Lower leg skin (tissue), 4 donors: Measurements from ENCODE around the gene ACOXL. TPM values are rescaled to one million over a fixed set of nuclear protein-coding genes. Genes with fewer than 3 reads are reported as not detected.

ENCODE experiments used
- DNase-seq, 2 donors: peaks; one replicate each; pipeline ENCODE4 v3.0.0-alpha.2; 2019; ENCODE audit warnings: low spot score in 2 of 2
- H3K4me3 ChIP-seq: fragments of 200-600 bp; sonication (generic); 2 replicates; pipeline ENCODE4 v1.5.1; 2017; ENCODE audit warnings: mild to moderate bottlenecking, low read depth; ENCODE audit not compliant: poor library complexity, severe bottlenecking
- POLR2A ChIP-seq, 2 donors: fragments of 450-650 bp; IDR thresholded peaks; one replicate each; pipeline ENCODE4 v1.6.1; 2016 to 2017; ENCODE audit warnings: antibody characterized with exemption in 2 of 2, mild to moderate bottlenecking in 1 of 2, moderate library complexity in 1 of 2
- WGBS, 2 donors: methylation state at CpG; one replicate each; pipeline ENCODE4 v1.1.5; 2018; 5-methylcytosine and 5-hydroxymethylcytosine counted together
- intact Hi-C: fragments of 100-400 bp; cut with DNase I; formaldehyde crosslinking; loops from one replicate; pipeline ENCODE4 v1.15.0; 2023; ENCODE audit warnings: low total_unique reads
- total RNA-seq, 4 donors: library from RNA; depleted of rRNA; stranded (reverse); fragments of >200 nt; gene quantifications; one replicate each; pipeline ENCODE4 v1.1.0, GENCODE V29; 2016
- TF ChIP-seq, protein P1 (sequence below), 3 donors: fragments of 450-650 bp; IDR thresholded peaks; one replicate each; pipeline ENCODE4 v1.5.1; 2016; ENCODE audit warnings: antibody characterized with exemption in 3 of 3, mild to moderate bottlenecking in 3 of 3, moderate library complexity in 2 of 3

ACOXL gene
- total RNA-seq, 4 donors from 2014 or later: not detected

DNA sequence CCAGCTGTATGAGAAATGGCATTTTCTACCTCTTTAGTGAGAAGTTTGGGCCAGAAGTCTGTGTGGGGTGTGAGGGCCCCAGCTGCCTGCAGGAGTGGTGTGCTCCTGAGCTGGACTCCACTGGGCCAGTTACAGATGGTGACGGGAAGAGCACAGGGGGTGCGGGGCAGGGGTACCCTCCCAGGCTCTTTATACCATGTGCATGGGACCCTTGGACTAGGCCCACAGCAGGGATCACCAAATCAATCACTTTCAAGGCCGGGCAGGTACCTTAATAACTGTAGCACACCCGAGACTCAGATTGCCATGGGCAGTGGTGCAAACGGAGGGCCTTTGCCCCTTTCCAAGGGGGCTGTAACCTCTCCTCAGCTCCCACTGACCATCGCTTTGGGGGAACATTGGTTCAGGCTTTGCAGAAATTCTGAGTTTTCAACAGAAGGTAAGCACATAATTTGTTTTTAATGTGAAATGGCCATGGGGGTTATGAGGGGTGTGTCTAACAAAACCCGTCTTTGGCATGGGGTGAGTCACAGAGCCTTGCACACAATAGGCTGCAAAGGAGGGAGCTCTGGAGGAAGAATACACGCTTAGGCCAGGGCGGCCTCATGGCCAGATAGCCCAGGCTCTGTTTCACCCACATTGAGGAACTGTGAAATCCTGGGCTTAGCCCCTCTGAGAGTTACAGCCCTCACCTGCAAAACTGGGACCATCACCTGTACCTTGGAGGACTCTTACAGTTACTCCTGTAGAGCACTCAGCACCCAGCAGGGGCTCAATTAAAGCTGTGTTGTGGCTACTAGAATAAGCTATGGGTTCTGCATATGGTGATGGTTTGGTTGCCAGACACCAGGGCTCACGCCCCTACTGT lies 247.3 kb downstream of the ACOXL start:
- DNase-seq: no peak
- H3K4me3 ChIP-seq: no peak overlapping the region
- no peak for TF ChIP-seq POLR2A (IDR thresholded peaks at IDR 0.05)
- TF ChIP-seq, protein P1, sequence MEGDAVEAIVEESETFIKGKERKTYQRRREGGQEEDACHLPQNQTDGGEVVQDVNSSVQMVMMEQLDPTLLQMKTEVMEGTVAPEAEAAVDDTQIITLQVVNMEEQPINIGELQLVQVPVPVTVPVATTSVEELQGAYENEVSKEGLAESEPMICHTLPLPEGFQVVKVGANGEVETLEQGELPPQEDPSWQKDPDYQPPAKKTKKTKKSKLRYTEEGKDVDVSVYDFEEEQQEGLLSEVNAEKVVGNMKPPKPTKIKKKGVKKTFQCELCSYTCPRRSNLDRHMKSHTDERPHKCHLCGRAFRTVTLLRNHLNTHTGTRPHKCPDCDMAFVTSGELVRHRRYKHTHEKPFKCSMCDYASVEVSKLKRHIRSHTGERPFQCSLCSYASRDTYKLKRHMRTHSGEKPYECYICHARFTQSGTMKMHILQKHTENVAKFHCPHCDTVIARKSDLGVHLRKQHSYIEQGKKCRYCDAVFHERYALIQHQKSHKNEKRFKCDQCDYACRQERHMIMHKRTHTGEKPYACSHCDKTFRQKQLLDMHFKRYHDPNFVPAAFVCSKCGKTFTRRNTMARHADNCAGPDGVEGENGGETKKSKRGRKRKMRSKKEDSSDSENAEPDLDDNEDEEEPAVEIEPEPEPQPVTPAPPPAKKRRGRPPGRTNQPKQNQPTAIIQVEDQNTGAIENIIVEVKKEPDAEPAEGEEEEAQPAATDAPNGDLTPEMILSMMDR (IDR thresholded peaks at IDR 0.05): no peak
- intact Hi-C loops: loop anchor here (2.0 kb wide), 1 partner anchor 213 kb away; no protein-coding TSS in a partner anchor
- WGBS, 2 donors: 90% methylated on average over 8 to 10 of the region's 10 CpGs

DNA sequence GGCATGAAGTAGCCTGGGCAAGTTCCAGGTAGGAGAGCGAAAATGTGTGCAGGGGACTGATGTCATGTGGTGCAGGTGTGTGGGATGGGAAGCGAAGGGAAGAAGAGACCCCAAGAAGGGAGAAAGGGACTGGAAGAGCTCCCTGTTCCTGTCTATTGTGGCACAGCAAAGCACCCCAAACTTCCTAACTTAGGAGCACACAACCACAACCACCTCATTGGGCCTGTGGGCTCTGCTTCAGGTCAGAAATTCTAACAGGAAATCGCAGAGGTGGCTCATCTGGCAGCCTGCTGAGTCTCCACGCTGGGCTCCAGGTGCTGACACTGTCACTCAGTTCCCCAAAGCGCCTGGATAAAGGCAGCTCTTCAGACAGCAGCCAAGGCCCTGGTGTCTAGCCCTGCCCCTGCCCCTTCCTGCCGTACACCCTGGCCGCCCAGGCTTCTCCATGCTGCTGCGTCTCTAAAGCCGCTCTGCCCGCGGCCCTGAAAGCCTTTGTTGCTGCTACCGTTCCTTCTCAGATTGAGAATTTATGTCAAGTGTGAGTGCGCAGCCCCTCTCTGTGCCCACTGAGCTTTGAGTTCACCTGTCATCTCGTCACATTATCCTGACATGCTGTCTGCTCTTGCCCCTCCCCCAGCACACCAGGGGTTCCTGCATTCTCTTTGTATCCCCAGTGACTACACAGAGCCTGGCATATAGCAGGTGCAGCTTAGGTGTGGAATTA lies 248.1 kb downstream of the ACOXL start:
- no peak overlapping the region for H3K4me3 ChIP-seq
- WGBS, 2 donors: 86 to 88% methylated on average over 14 of the region's 14 CpGs
- TF ChIP-seq, protein P1 (IDR thresholded peaks at IDR 0.05): no peak
- TF ChIP-seq POLR2A (IDR thresholded peaks at IDR 0.05): no peak
- intact Hi-C loops: loop anchor here (2.0 kb wide), 1 partner anchor 212 kb away; no protein-coding TSS in a partner anchor
- no peak for DNase-seq

DNA sequence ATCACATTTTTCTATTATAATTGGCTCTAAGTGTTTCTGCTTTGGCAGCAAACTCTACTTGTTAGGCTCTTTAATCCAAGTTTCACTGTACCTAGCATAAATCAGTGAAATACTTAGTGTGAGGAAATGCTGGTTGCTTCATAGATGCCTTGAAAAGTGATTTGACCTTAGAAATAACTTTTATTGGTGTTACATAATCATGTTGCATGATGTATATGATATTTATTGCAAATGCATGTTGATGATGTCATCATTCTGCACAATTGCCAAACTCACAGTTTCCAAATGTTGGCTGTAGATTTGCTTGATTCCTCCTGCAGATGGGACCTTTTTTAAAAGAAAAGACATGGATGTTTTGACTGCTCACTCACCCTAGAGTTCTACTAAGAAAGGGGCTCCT lies 250.8 kb downstream of the ACOXL start:
- no peak for DNase-seq
- H3K4me3 ChIP-seq: no peak overlapping the region

DNA sequence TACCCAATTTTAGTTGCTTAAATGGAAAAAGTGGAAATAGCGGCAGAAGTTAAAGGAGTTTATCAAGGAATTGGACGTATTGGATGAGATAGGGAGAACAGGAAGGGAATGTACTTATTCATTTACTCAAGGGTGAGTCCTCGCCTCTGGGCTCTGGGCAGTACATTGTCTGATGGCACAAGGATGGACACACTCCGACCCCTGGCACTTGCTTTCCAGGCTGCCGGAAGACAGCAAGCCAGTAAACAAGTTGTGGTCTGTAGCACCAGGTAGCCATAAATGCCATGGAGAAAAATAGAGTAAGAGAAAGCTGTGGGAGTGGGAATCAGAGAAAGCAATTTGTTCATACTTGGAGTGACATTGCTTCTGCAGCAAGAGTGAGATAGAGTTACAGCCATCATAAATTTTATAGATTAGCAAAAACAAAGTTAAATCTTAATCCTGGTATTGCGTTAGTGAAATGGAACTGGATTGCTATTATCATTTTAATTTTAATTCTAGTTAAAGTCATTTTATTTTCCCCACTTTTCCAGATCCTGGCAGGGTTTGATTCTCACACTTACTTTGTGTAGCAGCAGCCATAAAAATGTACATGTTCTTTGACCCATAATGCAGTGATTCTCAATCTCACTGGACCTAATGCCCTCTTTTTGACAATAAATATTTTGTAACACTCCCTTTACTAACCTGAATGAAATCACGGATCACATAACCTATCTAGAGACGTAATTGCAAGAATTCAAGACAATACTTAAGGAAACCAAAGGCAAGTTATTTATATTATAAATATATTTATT lies 252.5 kb downstream of the ACOXL start:
- no peak for TF ChIP-seq POLR2A (IDR thresholded peaks at IDR 0.05)
- TF ChIP-seq, protein P1 (IDR thresholded peaks at IDR 0.05): no peak
- DNase-seq: no peak
- H3K4me3 ChIP-seq: no peak overlapping the region
- intact Hi-C loops: no loop called here
- 83% methylated on average over 8 of the region's 8 CpGs for WGBS, 2 donors

More for the DNA sequence above, 250.8 kb downstream of the ACOXL start:
- TF ChIP-seq, protein P1 (IDR thresholded peaks at IDR 0.05): no peak
- no peak for TF ChIP-seq POLR2A (IDR thresholded peaks at IDR 0.05)
- intact Hi-C loops: no loop called here

DNA sequence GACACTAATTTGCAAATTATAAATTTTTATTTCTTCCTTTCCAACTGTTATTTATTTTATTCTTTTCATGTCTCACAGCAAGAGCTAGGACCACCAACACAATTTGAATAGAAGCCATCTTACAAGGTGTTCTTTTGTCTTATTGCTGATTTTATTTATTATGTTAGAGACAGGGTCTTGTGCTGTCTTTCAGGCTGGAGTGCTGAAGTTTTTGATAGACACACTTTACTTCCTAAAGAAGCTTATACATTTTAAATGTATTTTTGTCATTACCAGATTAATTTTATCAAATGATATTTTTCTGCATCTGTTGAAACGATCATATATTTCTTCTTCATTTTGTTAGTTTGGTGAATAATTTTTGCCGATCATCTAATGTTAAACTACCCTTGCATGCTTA lies 258.1 kb downstream of the ACOXL start:
- H3K4me3 ChIP-seq: no peak overlapping the region
- intact Hi-C loops: no loop called here
- TF ChIP-seq POLR2A (IDR thresholded peaks at IDR 0.05): no peak
- TF ChIP-seq, protein P1 (IDR thresholded peaks at IDR 0.05): no peak
- no peak for DNase-seq
- WGBS, 2 donors: 88 to 94% methylated on average over 2 of the region's 2 CpGs
